Chondrocyte (in vitro differentiated cells): ENCODE data around the gene KIF3B. TPM values are rescaled to one million over a fixed set of nuclear protein-coding genes. Genes with fewer than 3 reads are reported as not detected.

Experiments used
- DNase-seq: peaks from one replicate; pipeline ENCODE4 v3.0.0; 2021; ENCODE audit warnings: mixed read lengths, low spot score
- H3K27ac Mint-ChIP-seq: one replicate; pipeline ENCODE4 v1.8.0; 2021; ENCODE audit warnings: mild to moderate bottlenecking, moderate library complexity, mixed read lengths; ENCODE audit not compliant: unreplicated experiment
- H3K27me3 Mint-ChIP-seq: 2 replicates; pipeline ENCODE4 v1.8.0; 2021; ENCODE audit warnings: low read depth, mixed read lengths
- H3K36me3 Mint-ChIP-seq: 2 replicates; pipeline ENCODE4 v1.8.0; 2021; ENCODE audit warnings: low read depth, mixed read lengths
- H3K4me1 Mint-ChIP-seq: 2 replicates; pipeline ENCODE4 v1.8.0; 2021; ENCODE audit warnings: low read depth, mild to moderate bottlenecking, mixed read lengths
- H3K4me3 Mint-ChIP-seq: one replicate; pipeline ENCODE4 v1.8.0; 2021; ENCODE audit warnings: mild to moderate bottlenecking, moderate library complexity, mixed read lengths; ENCODE audit not compliant: unreplicated experiment
- H3K9me3 Mint-ChIP-seq: 2 replicates; pipeline ENCODE4 v1.8.0; 2021; ENCODE audit warnings: low read depth, mixed read lengths
- CTCF ChIP-seq: fragments of 200-600 bp; sonication (generic); IDR thresholded peaks from 2 replicates; pipeline ENCODE4 v1.5.0; 2021; ENCODE audit warnings: antibody characterized with exemption, mild to moderate bottlenecking, moderate library complexity
- long read RNA-seq: library from polyadenylated mRNA; stranded (forward); transcript quantifications from one replicate; pipeline ENCODE4 v2.0.0, GENCODE V29; 2021
- total RNA-seq: library from RNA; stranded (reverse); gene quantifications from 3 replicates; pipeline ENCODE4 v1.2.1, GENCODE V29; 2021

KIF3B gene
- total RNA-seq = 34.2 to 36.1 TPM (median 35.5 TPM) in 3 replicates
- long read RNA-seq, partial matches to known transcripts = 16 of 17 reads
- long read RNA-seq, other reads (novel, unspliced or antisense) = 1 of 17 reads

GRCh38 chr20:32277361-32278198, at the start of gene KIF3B:
KIF3B (plus strand) TSS chr20:32277651; CDS start chr20:32309778, 32,127 bp downstream.
- peak; percentile 94 for DNase-seq

GRCh38 chr20:32227744-32228688, 49.4 kb upstream of the KIF3B start:
- peak; percentile 77 for DNase-seq
- Mint-ChIP-seq H3K27ac (no peak overlapping the region), H3K36me3 (peaks cover 38% of the 10 kb centered on the region), H3K4me1 (no peaks in the 10 kb centered on the region), H3K9me3 (no peaks in the 10 kb centered on the region), H3K4me3 (no peak overlapping the region), H3K27me3 (no peaks in the 10 kb centered on the region)
- no peak for TF ChIP-seq CTCF

More at GRCh38 chr20:32277361-32278198, at the start of gene KIF3B:
- peaks cover 20% of the 10 kb centered on the region for H3K4me1 Mint-ChIP-seq
- H3K27me3 Mint-ChIP-seq = peaks cover 4% of the 10 kb centered on the region
- H3K36me3 Mint-ChIP-seq = peaks cover 5% of the 10 kb centered on the region
- no peak for TF ChIP-seq CTCF
- H3K9me3 Mint-ChIP-seq = peaks cover 3% of the 10 kb centered on the region
- peak within 1 kb of the TSS; percentile 70 for H3K27ac Mint-ChIP-seq
- H3K4me3 Mint-ChIP-seq = peak within 1 kb of the TSS; percentile 85

- TF ChIP-seq CTCF = no peak
- H3K4me3 Mint-ChIP-seq = no peak overlapping the region
- no peak for DNase-seq
- no peaks in the 10 kb centered on the region for H3K4me1 Mint-ChIP-seq
- no peaks in the 10 kb centered on the region for H3K9me3 Mint-ChIP-seq
- H3K27me3 Mint-ChIP-seq = no peaks in the 10 kb centered on the region
- no peak overlapping the region for H3K27ac Mint-ChIP-seq
- peaks cover 47% of the 10 kb centered on the region for H3K36me3 Mint-ChIP-seq
Observed at GRCh38 chr20:32229251-32229747, 48.2 kb upstream of the KIF3B start.

GRCh38 chr20:32230707-32231106, 46.7 kb upstream of the KIF3B start:
- Mint-ChIP-seq H3K4me1 (no peaks in the 10 kb centered on the region), H3K27ac (no peak overlapping the region), H3K4me3 (no peak overlapping the region), H3K27me3 (no peaks in the 10 kb centered on the region), H3K9me3 (no peaks in the 10 kb centered on the region), H3K36me3 (peaks cover 55% of the 10 kb centered on the region)
- no peak for TF ChIP-seq CTCF
- DNase-seq = peak; percentile 63

GRCh38 chr20:32231245-32231644, 46.2 kb upstream of the KIF3B start:
- Mint-ChIP-seq H3K4me3 (no peak overlapping the region), H3K4me1 (no peaks in the 10 kb centered on the region), H3K9me3 (no peaks in the 10 kb centered on the region), H3K36me3 (peaks cover 59% of the 10 kb centered on the region), H3K27ac (no peak overlapping the region), H3K27me3 (no peaks in the 10 kb centered on the region)
- no peak for TF ChIP-seq CTCF
- DNase-seq = no peak
